Stomach (tissue), 9 donors: ENCODE data around the gene PACS2. TPM values are rescaled to one million over a fixed set of nuclear protein-coding genes. Genes with fewer than 3 reads are reported as not detected.

Source experiments
- DNase-seq, 2 donors: peaks; one replicate each; pipeline versions ENCODE4 v3.0.0 to v3.0.0-alpha.2; 2013 to 2019
- H3K27ac ChIP-seq, 5 donors: fragments of 200-600 bp in 4 of 5; sonication (generic) in 4 of 5; one replicate each; pipeline ENCODE4 v1.5.1; 2013 to 2019; ENCODE audit warnings: mild to moderate bottlenecking in 1 of 5, moderate library complexity in 1 of 5
- H3K27me3 ChIP-seq, 3 donors: fragments of 200-600 bp; sonication (generic); one replicate each; pipeline ENCODE4 v1.5.1; 2017 to 2019; ENCODE audit warnings: mixed run types in 1 of 3
- H3K36me3 ChIP-seq, 4 donors: fragments of 200-600 bp; sonication (generic); 1 replicate in 3 of 4; 2 replicates in 1 of 4; pipeline ENCODE4 v1.5.1; 2016 to 2019
- H3K4me1 ChIP-seq, 4 donors: fragments of 200-600 bp; sonication (generic); one replicate each; pipeline ENCODE4 v1.5.1; 2016 to 2019
- H3K4me3 ChIP-seq, 4 donors: fragments of 200-600 bp; sonication (generic) in 3 of 4; one replicate each; pipeline ENCODE4 v1.5.1; 2016 to 2019; ENCODE audit warnings: mild to moderate bottlenecking in 1 of 4
- H3K9me3 ChIP-seq, 4 donors: fragments of 200-600 bp; sonication (generic); one replicate each; pipeline ENCODE4 v1.5.1; 2016 to 2019
- EP300 ChIP-seq: sonication (generic); formaldehyde crosslinking; IDR thresholded peaks from one replicate; pipeline ENCODE4 v1.6.1; 2017; ENCODE audit warnings: antibody characterized with exemption
- POLR2A ChIP-seq, 4 donors: fragments of 450-650 bp; IDR thresholded peaks; one replicate each; pipeline ENCODE4 v1.6.1; 2016; ENCODE audit warnings: antibody characterized with exemption in 4 of 4, control low read depth in 2 of 4, mild to moderate bottlenecking in 1 of 4, moderate library complexity in 1 of 4
- POLR2AphosphoS5 ChIP-seq, 3 donors: sonication (generic); formaldehyde crosslinking; IDR thresholded peaks; one replicate each; pipeline ENCODE4 v1.6.1; 2016; ENCODE audit warnings: antibody characterized with exemption in 3 of 3
- WGBS, 5 donors: extraction: QIAGEN DNeasy Blood & Tissue Kit in 3 of 5; methylation state at CpG; one replicate each; pipeline versions ENCODE4 v1.1.5 to v1.1.7; 2013 to 2018; 5-methylcytosine and 5-hydroxymethylcytosine counted together
- intact Hi-C: fragments of 100-400 bp; cut with DNase I; formaldehyde crosslinking; loops from one replicate; pipeline ENCODE4 v1.15.1; 2023; ENCODE audit warnings: low total_unique reads
- polyA plus RNA-seq, 3 donors: library from polyadenylated mRNA; stranded (reverse); fragments of 200-250 nt; gene quantifications; one replicate each; pipeline ENCODE4 v1.2.3, GENCODE V29; 2013
- total RNA-seq, 5 donors: library from RNA; depleted of rRNA; stranded (reverse); fragments of >200 nt; gene quantifications; one replicate each; pipeline versions ENCODE4 v1.1.0 to v1.2.3, GENCODE V29; 2014 to 2016
- TF ChIP-seq, protein P1 (sequence below), 7 experiments: fragments of 450-650 bp in 4 of 7; fragments of 200-600 bp in 3 of 7; sonication (generic) in 3 of 7; IDR thresholded peaks; one replicate each; pipeline ENCODE4 v1.5.1; 2016 to 2019; ENCODE audit warnings: antibody characterized with exemption in 7 of 7, control low read depth in 2 of 7, mild to moderate bottlenecking in 1 of 7
- donor health status: healthy with polysubstance abuse.
- donor health status: Bipolar disorder and iron deficiency.
- donor health status: healthy.

PACS2 gene
- total and polyA plus RNA-seq, 8 donors: 23.4 to 209 (median 48.8) TPM

DNA sequence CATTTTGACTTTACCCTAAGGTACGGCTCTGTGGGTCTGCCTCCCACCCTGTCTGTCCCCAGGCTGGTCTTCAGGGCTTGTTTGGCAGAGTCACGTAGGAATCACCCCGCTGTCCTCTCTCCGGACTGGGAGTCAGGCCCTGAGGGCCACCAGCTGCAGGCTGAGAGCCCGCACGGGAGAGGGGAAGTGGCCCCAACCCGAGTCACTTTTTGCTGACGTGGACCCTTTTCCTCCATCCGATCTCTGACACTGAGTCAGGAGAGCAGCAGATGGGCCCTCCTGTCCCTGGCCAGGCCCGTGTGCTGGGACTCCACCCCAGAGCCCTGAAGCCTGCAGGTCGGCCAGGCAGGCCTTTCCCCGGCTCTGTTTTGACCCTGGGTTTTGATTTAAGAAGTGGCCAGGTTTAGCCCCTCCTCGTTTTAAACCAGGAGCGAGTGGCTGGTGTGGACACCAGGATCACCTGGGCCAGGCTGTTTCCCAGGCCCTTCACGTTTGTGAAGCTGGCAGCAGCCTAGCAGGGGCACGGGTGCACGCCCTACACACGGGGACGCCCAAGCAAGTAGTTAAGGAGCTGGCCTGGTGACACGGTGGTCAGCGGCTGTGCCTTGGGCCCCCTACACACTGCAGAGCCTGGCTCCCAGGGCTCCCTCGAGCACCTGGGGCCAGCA, 71.3 kb downstream of the PACS2 start:
- intact Hi-C loops: loop anchor here (10.0 kb wide), 1 partner anchor 119 kb away; no protein-coding TSS in a partner anchor
- H3K27me3 ChIP-seq: no peaks in the 10 kb centered on the region
- whole genome bisulfite sequencing, 5 donors: 87 to 93% (median 91%) methylated on average over 12 to 22 of the region's 22 CpGs
- H3K4me1 ChIP-seq: peaks cover 0 to 18% (median 13%) of the 10 kb centered on the region in 4 donors
- no peak for TF ChIP-seq POLR2A (IDR thresholded peaks at IDR 0.05)
- no peak for TF ChIP-seq POLR2AphosphoS5 (IDR thresholded peaks at IDR 0.05)
- TF ChIP-seq EP300: no peak
- TF ChIP-seq, protein P1, sequence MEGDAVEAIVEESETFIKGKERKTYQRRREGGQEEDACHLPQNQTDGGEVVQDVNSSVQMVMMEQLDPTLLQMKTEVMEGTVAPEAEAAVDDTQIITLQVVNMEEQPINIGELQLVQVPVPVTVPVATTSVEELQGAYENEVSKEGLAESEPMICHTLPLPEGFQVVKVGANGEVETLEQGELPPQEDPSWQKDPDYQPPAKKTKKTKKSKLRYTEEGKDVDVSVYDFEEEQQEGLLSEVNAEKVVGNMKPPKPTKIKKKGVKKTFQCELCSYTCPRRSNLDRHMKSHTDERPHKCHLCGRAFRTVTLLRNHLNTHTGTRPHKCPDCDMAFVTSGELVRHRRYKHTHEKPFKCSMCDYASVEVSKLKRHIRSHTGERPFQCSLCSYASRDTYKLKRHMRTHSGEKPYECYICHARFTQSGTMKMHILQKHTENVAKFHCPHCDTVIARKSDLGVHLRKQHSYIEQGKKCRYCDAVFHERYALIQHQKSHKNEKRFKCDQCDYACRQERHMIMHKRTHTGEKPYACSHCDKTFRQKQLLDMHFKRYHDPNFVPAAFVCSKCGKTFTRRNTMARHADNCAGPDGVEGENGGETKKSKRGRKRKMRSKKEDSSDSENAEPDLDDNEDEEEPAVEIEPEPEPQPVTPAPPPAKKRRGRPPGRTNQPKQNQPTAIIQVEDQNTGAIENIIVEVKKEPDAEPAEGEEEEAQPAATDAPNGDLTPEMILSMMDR (IDR thresholded peaks at IDR 0.05): no peak
- H3K36me3 ChIP-seq: peaks cover 27 to 77% (median 75%) of the 10 kb centered on the region in 4 donors
- no peak for DNase-seq
- H3K27ac ChIP-seq: no peak overlapping the region
- H3K9me3 ChIP-seq: no peaks in the 10 kb centered on the region
- H3K4me3 ChIP-seq: no peak overlapping the region

DNA sequence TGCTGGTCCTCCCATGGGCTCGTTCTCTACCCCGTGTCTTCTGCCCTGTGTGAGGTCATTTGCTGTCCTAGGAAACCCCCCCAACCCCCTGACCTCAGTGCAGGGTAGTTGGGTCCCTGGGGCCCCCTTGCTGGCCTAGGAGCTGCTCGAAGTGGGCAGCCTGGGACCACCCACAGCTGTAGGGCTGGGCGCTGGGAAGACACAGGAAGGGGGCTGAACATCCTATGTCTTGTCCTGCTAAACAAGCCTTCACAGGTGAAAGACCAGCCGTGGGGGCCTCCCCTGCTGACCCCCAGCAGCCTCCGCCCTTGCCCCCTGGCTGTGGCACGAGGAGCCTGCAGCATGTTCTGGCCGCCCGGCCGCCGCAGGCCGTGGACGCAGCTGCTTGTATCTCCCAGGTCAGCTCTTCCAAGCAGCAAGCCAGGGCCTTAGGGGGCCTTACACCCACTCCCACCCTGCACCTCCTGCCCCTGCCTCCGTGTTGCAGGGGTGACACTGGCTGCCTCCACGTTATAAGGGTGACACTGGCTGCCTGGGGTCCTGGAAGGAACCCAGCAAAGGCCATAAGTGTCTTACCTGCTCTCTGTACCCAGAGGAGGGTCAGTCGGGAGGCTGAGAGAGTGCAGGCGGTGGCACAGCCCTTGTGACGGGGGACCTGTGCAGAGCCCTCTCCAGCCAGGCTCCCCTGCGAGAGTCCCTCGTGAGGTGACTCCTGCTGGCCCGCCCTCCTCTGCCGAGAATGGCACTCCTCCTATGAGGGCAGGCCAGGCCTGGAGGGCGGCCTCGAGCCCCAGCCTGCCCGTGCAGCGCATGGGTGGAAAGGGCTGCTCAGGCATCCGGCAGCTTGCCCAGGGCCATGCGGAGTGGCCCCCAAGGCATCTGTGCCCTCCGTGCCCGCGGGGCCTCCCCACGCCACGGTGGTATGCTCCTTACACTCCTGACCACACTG, 72.3 kb downstream of the PACS2 start:
- intact Hi-C loops: loop anchor here (10.0 kb wide), 1 partner anchor 118 kb away; no protein-coding TSS in a partner anchor
- WGBS, 5 donors: 90 to 94% (median 92%) methylated on average over 24 to 33 of the region's 33 CpGs
- Histone ChIP-seq H3K4me1 (peaks cover 0 to 19% (median 14%) of the 10 kb centered on the region in 4 donors), H3K36me3 (peaks cover 27 to 74% (median 72%) of the 10 kb centered on the region in 4 donors), H3K4me3 (no peak overlapping the region), H3K9me3 (no peaks in the 10 kb centered on the region), H3K27me3 (no peaks in the 10 kb centered on the region), H3K27ac (no peak overlapping the region)
- no peak for DNase-seq
- TF ChIP-seq EP300 (no peak), POLR2AphosphoS5 (IDR thresholded peaks at IDR 0.05) (no peak), POLR2A (IDR thresholded peaks at IDR 0.05) (no peak)
- TF ChIP-seq, protein P1 (IDR thresholded peaks at IDR 0.05): no peak

DNA sequence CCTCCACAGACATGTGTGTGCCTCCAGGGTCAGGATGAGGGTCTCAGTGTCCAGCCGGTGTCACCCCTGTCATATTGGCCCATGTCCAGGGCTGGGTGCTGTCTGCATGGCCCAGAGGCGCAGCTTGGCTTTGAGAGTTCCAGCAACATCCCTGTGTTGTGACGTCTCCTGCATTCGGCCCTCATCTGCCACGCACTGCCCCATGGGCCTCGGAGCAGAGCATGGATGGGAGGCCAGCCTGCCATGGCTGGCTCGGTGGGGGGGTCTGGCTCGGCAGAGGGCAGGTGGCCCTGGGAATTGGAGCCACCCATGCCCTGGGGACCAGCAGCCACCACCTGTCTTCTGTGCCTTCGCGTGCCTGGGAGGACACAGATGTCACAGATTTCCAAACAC, 73.0 kb downstream of the PACS2 start:
- no peak overlapping the region for H3K27ac ChIP-seq
- H3K4me1 ChIP-seq: peaks cover 0 to 19% (median 14%) of the 10 kb centered on the region in 4 donors
- intact Hi-C loops: loop anchor here (10.0 kb wide), 1 partner anchor 117 kb away; no protein-coding TSS in a partner anchor
- TF ChIP-seq POLR2A (IDR thresholded peaks at IDR 0.05) (no peak), POLR2AphosphoS5 (IDR thresholded peaks at IDR 0.05) (no peak), EP300 (no peak)
- TF ChIP-seq, protein P1 (IDR thresholded peaks at IDR 0.05): no peak
- H3K36me3 ChIP-seq: peaks cover 27 to 70% (median 68%) of the 10 kb centered on the region in 4 donors
- no peak for DNase-seq
- WGBS, 5 donors: 78 to 92% (median 90%) methylated on average over 3 to 10 of the region's 10 CpGs
- no peaks in the 10 kb centered on the region for H3K27me3 ChIP-seq
- H3K9me3 ChIP-seq: no peaks in the 10 kb centered on the region
- no peak overlapping the region for H3K4me3 ChIP-seq
